Activated T-helper 1 cell treated with anti-CD3 and anti-CD28 coated beads, Interleukin-2, amount 50 U/mL, for 16 hours (primary cell): ENCODE measurements around the gene BEGAIN.
A peak's percentile ranks its signal among the peaks of the same experiment; 100 is the strongest.

Experiments used
- DNase-seq, 2 donors: peaks; one replicate each; pipeline ENCODE4 v3.0.0-alpha.2; 2020; ENCODE audit warnings: low read depth in 1 of 2, low spot score in 1 of 2

Gene BEGAIN

GRCh38 chr14:100538351-100539002 lies 48.7 kb downstream of the BEGAIN start:
- no peak for DNase-seq

- no peak for DNase-seq
Measured at GRCh38 chr14:100537446-100538350, 49.5 kb downstream of the BEGAIN start.

GRCh38 chr14:100536721-100537445 lies 50.3 kb downstream of the BEGAIN start:
- DNase-seq, result no peak

GRCh38 chr14:100536121-100536510 lies 51.1 kb downstream of the BEGAIN start:
- no peak for DNase-seq

- DNase-seq, result peak in 1 of 2 donors; percentile 2
Measured at GRCh38 chr14:100535287-100536120, 51.7 kb downstream of the BEGAIN start.

GRCh38 chr14:100534528-100535286 lies 52.5 kb downstream of the BEGAIN start:
- DNase-seq, result peak in 1 of 2 donors; percentile 2

GRCh38 chr14:100533656-100534485 lies 53.3 kb downstream of the BEGAIN start:
- DNase-seq, result no peak

- DNase-seq, result no peak
Measured at GRCh38 chr14:100532906-100533655, 54.1 kb downstream of the BEGAIN start.

GRCh38 chr14:100532154-100532861 lies 54.9 kb downstream of the BEGAIN start:
- DNase-seq, result no peak

GRCh38 chr14:100531152-100532121 lies 55.8 kb downstream of the BEGAIN start:
- peak in 1 of 2 donors; percentile 2 for DNase-seq

GRCh38 chr14:100530270-100531072 lies 56.7 kb downstream of the BEGAIN start:
- DNase-seq, result no peak

GRCh38 chr14:100529561-100530031 lies 57.6 kb downstream of the BEGAIN start:
- DNase-seq, result peak in 1 of 2 donors; percentile 3

GRCh38 chr14:100528962-100529560 lies 58.2 kb downstream of the BEGAIN start:
- DNase-seq, result no peak

GRCh38 chr14:100526632-100527031 lies 60.6 kb downstream of the BEGAIN start:
- DNase-seq, result no peak

GRCh38 chr14:100526057-100526456 lies 61.2 kb downstream of the BEGAIN start:
- no peak for DNase-seq
